ENCODE results near the gene ABL2.

DNA sequence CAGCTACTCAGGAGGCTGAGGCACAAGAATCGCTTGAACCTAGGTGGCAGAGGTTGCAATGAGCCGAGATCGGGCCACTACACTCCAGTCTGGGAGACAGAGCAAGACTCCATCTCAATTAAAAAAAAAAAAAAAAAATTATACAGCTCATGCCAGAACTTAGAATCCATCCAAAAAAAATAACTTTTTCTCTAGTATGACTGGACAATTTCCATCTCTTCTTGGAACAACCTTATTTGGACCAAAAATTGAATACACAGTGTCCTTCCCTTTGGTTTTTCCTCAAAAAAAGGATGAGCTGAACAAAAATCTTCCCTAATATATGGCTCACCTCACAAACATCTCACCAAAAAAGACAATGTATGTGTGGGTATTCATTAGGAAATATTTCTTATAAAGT lies 73.9 kb downstream of the ABL2 start:
- TF ChIP-seq, protein P1, sequence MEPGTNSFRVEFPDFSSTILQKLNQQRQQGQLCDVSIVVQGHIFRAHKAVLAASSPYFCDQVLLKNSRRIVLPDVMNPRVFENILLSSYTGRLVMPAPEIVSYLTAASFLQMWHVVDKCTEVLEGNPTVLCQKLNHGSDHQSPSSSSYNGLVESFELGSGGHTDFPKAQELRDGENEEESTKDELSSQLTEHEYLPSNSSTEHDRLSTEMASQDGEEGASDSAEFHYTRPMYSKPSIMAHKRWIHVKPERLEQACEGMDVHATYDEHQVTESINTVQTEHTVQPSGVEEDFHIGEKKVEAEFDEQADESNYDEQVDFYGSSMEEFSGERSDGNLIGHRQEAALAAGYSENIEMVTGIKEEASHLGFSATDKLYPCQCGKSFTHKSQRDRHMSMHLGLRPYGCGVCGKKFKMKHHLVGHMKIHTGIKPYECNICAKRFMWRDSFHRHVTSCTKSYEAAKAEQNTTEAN (CRISPR knock-in tag; IDR thresholded peaks at IDR 0.05), result no peak
- TF ChIP-seq, protein P2, sequence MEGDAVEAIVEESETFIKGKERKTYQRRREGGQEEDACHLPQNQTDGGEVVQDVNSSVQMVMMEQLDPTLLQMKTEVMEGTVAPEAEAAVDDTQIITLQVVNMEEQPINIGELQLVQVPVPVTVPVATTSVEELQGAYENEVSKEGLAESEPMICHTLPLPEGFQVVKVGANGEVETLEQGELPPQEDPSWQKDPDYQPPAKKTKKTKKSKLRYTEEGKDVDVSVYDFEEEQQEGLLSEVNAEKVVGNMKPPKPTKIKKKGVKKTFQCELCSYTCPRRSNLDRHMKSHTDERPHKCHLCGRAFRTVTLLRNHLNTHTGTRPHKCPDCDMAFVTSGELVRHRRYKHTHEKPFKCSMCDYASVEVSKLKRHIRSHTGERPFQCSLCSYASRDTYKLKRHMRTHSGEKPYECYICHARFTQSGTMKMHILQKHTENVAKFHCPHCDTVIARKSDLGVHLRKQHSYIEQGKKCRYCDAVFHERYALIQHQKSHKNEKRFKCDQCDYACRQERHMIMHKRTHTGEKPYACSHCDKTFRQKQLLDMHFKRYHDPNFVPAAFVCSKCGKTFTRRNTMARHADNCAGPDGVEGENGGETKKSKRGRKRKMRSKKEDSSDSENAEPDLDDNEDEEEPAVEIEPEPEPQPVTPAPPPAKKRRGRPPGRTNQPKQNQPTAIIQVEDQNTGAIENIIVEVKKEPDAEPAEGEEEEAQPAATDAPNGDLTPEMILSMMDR (IDR thresholded peaks at IDR 0.05), result no peak
- TF ChIP-seq FOXP1 (CRISPR knock-in tag; IDR thresholded peaks at IDR 0.05; ENCODE audit: borderline replicate concordance) (no peak), CBFB (CRISPR knock-in tag; IDR thresholded peaks at IDR 0.05; ENCODE audit: low read depth) (no peak), FOXJ3 (CRISPR knock-in tag; IDR thresholded peaks at IDR 0.05; ENCODE audit: borderline replicate concordance) (no peak), NR2C2 (CRISPR knock-in tag; IDR thresholded peaks at IDR 0.05) (no peak), CREM (CRISPR knock-in tag; IDR thresholded peaks at IDR 0.05) (no peak), NFE2L1 (CRISPR knock-in tag; IDR thresholded peaks at IDR 0.05) (no peak), SP1 (CRISPR knock-in tag; conservative IDR thresholded peaks at IDR 0.05) (no peak), ATF1 (CRISPR knock-in tag; IDR thresholded peaks at IDR 0.05) (no peak)
- TF ChIP-seq, protein P3, sequence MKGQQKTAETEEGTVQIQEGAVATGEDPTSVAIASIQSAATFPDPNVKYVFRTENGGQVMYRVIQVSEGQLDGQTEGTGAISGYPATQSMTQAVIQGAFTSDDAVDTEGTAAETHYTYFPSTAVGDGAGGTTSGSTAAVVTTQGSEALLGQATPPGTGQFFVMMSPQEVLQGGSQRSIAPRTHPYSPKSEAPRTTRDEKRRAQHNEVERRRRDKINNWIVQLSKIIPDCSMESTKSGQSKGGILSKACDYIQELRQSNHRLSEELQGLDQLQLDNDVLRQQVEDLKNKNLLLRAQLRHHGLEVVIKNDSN (CRISPR knock-in tag; IDR thresholded peaks at IDR 0.05), result no peak
- TF ChIP-seq, protein P4, sequence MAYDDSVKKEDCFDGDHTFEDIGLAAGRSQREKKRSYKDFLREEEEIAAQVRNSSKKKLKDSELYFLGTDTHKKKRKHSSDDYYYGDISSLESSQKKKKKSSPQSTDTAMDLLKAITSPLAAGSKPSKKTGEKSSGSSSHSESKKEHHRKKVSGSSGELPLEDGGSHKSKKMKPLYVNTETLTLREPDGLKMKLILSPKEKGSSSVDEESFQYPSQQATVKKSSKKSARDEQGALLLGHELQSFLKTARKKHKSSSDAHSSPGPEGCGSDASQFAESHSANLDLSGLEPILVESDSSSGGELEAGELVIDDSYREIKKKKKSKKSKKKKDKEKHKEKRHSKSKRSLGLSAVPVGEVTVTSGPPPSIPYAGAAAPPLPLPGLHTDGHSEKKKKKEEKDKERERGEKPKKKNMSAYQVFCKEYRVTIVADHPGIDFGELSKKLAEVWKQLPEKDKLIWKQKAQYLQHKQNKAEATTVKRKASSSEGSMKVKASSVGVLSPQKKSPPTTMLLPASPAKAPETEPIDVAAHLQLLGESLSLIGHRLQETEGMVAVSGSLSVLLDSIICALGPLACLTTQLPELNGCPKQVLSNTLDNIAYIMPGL (CRISPR knock-in tag; IDR thresholded peaks at IDR 0.05), result no peak
- TF ChIP-seq, protein P5, sequence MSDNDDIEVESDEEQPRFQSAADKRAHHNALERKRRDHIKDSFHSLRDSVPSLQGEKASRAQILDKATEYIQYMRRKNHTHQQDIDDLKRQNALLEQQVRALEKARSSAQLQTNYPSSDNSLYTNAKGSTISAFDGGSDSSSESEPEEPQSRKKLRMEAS (CRISPR knock-in tag; IDR thresholded peaks at IDR 0.05), result no peak

Measured in WTC11 (cell line).